Uterus (tissue), 2 donors: Measurements from ENCODE around the gene SELL.

Source experiments
- POLR2A ChIP-seq, 2 donors: fragments of 450-650 bp; IDR thresholded peaks; one replicate each; pipeline ENCODE4 v1.6.1; 2016; ENCODE audit warnings: antibody characterized with exemption in 2 of 2, mild to moderate bottlenecking in 1 of 2, moderate library complexity in 1 of 2
- TF ChIP-seq, protein P1 (sequence below), 4 experiments: fragments of 200-600 bp in 2 of 4; fragments of 450-650 bp in 2 of 4; sonication (generic) in 2 of 4; IDR thresholded peaks; one replicate each; pipeline ENCODE4 v1.5.1; 2016 to 2019; ENCODE audit warnings: antibody characterized with exemption in 4 of 4, mild to moderate bottlenecking in 2 of 4, moderate library complexity in 1 of 4

GRCh38 chr1:169653873-169654272 is 57.5 kb downstream of the SELL start:
- TF ChIP-seq, protein P1, sequence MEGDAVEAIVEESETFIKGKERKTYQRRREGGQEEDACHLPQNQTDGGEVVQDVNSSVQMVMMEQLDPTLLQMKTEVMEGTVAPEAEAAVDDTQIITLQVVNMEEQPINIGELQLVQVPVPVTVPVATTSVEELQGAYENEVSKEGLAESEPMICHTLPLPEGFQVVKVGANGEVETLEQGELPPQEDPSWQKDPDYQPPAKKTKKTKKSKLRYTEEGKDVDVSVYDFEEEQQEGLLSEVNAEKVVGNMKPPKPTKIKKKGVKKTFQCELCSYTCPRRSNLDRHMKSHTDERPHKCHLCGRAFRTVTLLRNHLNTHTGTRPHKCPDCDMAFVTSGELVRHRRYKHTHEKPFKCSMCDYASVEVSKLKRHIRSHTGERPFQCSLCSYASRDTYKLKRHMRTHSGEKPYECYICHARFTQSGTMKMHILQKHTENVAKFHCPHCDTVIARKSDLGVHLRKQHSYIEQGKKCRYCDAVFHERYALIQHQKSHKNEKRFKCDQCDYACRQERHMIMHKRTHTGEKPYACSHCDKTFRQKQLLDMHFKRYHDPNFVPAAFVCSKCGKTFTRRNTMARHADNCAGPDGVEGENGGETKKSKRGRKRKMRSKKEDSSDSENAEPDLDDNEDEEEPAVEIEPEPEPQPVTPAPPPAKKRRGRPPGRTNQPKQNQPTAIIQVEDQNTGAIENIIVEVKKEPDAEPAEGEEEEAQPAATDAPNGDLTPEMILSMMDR (IDR thresholded peaks at IDR 0.05): no peak
- no peak for TF ChIP-seq POLR2A (IDR thresholded peaks at IDR 0.05)
